ENCODE results near the gene AKR1E2. TPM values are rescaled to one million over a fixed set of nuclear protein-coding genes. Genes with fewer than 3 reads are reported as not detected.
"Not testable (repeated sequence)": the region's sequence is repeated elsewhere in the genome, so short reads cannot be mapped to it uniquely, and the experiment has no call there.

The AKR1E2 gene
- polyA plus RNA-seq, 5 donors = 4.6 to 12.7 (median 7.5) TPM

GRCh38 chr10:4813023-4813422 lies 13.0 kb upstream of the AKR1E2 start:
- no peak for DNase-seq

GRCh38 chr10:4813496-4813895 lies 12.5 kb upstream of the AKR1E2 start:
- DNase-seq = no peak

- not testable (repeated sequence) for DNase-seq
Observed at GRCh38 chr10:4815646-4816180, 10.3 kb upstream of the AKR1E2 start.

GRCh38 chr10:4816966-4817365 lies 9.0 kb upstream of the AKR1E2 start:
- no peak for DNase-seq

GRCh38 chr10:4819067-4819466 lies 6.9 kb upstream of the AKR1E2 start:
- no peak for DNase-seq

- no peak for DNase-seq
Observed at GRCh38 chr10:4819707-4820106, 6.3 kb upstream of the AKR1E2 start.

- DNase-seq = no peak
Observed at GRCh38 chr10:4820804-4821401, 5.1 kb upstream of the AKR1E2 start.

- DNase-seq = no peak
Observed at GRCh38 chr10:4822208-4822607, 3.8 kb upstream of the AKR1E2 start.

GRCh38 chr10:4824791-4825310 lies 1.2 kb upstream of the AKR1E2 start:
- no peak for DNase-seq

- DNase-seq = no peak
Observed at GRCh38 chr10:4825456-4825867, 545 bp upstream of the AKR1E2 start.

GRCh38 chr10:4826792-4827324 lies 851 bp downstream of the AKR1E2 start:
- no peak for DNase-seq

GRCh38 chr10:4828005-4828404 lies 2.0 kb downstream of the AKR1E2 start:
- DNase-seq = no peak

- no peak for DNase-seq
Observed at GRCh38 chr10:4830551-4830950, 4.5 kb downstream of the AKR1E2 start.

GRCh38 chr10:4831091-4831490 lies 5.1 kb downstream of the AKR1E2 start:
- no peak for DNase-seq

GRCh38 chr10:4833286-4833685 lies 7.3 kb downstream of the AKR1E2 start:
- no peak for DNase-seq

GRCh38 chr10:4834898-4835405 lies 8.9 kb downstream of the AKR1E2 start:
- no peak for DNase-seq

- DNase-seq = no peak
Observed at GRCh38 chr10:4835494-4835918, 9.5 kb downstream of the AKR1E2 start.

GRCh38 chr10:4836416-4836969 lies 10.5 kb downstream of the AKR1E2 start:
- DNase-seq = no peak

GRCh38 chr10:4837551-4837950 lies 11.5 kb downstream of the AKR1E2 start:
- DNase-seq = no peak

GRCh38 chr10:4838743-4839142 lies 12.7 kb downstream of the AKR1E2 start:
- no peak for DNase-seq

GRCh38 chr10:4839353-4839752 lies 13.3 kb downstream of the AKR1E2 start:
- no peak for DNase-seq

GRCh38 chr10:4840151-4840550 lies 14.1 kb downstream of the AKR1E2 start:
- no peak for DNase-seq
